H9 (cell line): ENCODE data around the gene IRF2. TPM values are rescaled to one million over a fixed set of nuclear protein-coding genes. Genes with fewer than 3 reads are reported as not detected.

ENCODE experiments used
- DNase-seq: peaks from one replicate; pipeline ENCODE4 v3.0.0-alpha.2; 2017
- H2AFZ ChIP-seq: one replicate; pipeline ENCODE4 v1.6.1; 2013; ENCODE audit warnings: mild to moderate bottlenecking, low read length, control low read depth, moderate library complexity
- H2AK5ac ChIP-seq: 2 replicates; pipeline ENCODE4 v1.6.1; 2013; ENCODE audit warnings: low read length, control low read depth, mixed read lengths; ENCODE audit not compliant: insufficient read length
- H2BK120ac ChIP-seq: one replicate; pipeline ENCODE4 v1.6.1; 2013; ENCODE audit warnings: low read depth, mild to moderate bottlenecking, low read length, control low read depth, inconsistent platforms; ENCODE audit not compliant: poor library complexity, severe bottlenecking
- H2BK12ac ChIP-seq: 2 replicates; pipeline ENCODE4 v1.6.1; 2013; ENCODE audit warnings: low read length, control low read depth, mixed read lengths, low read depth; ENCODE audit not compliant: insufficient read length
- H2BK15ac ChIP-seq: 2 replicates; pipeline ENCODE4 v1.6.1; 2013; ENCODE audit warnings: low read depth, low read length, control low read depth
- H2BK20ac ChIP-seq: one replicate; pipeline ENCODE4 v1.6.1; 2013; ENCODE audit warnings: low read depth, mild to moderate bottlenecking, low read length, control low read depth, inconsistent platforms; ENCODE audit not compliant: poor library complexity, severe bottlenecking
- H2BK5ac ChIP-seq: 2 replicates; pipeline ENCODE4 v1.6.1; 2013; ENCODE audit warnings: low read length, control low read depth, mixed read lengths; ENCODE audit not compliant: insufficient read length
- H3K14ac ChIP-seq: 2 replicates; pipeline ENCODE4 v1.6.1; 2013; ENCODE audit warnings: low read length, control low read depth; ENCODE audit not compliant: insufficient read depth
- H3K18ac ChIP-seq: 2 replicates; pipeline ENCODE4 v1.6.1; 2013; ENCODE audit warnings: low read depth, mild to moderate bottlenecking, mixed read lengths, low read length, control low read depth; ENCODE audit not compliant: insufficient read length
- H3K23ac ChIP-seq: 2 replicates; pipeline ENCODE4 v1.6.1; 2013; ENCODE audit warnings: low read length, control low read depth, mixed read lengths, low read depth; ENCODE audit not compliant: insufficient read length
- H3K23me2 ChIP-seq: 2 replicates; pipeline ENCODE4 v1.6.1; 2013; ENCODE audit warnings: low read depth, mild to moderate bottlenecking, mixed read lengths, low read length, control low read depth; ENCODE audit not compliant: insufficient read length, poor library complexity, severe bottlenecking
- H3K27ac ChIP-seq: 2 replicates; pipeline ENCODE4 v1.5.1; 2013; ENCODE audit warnings: low read length, control low read depth, mixed read lengths, low read depth; ENCODE audit not compliant: insufficient read length
- H3K27me3 ChIP-seq: 2 replicates; pipeline ENCODE4 v1.6.1; 2013; ENCODE audit warnings: low read length, control low read depth, inconsistent platforms; ENCODE audit not compliant: insufficient read depth
- H3K4ac ChIP-seq: 2 replicates; pipeline ENCODE4 v1.6.1; 2013; ENCODE audit warnings: low read depth, mild to moderate bottlenecking, control low read depth, inconsistent platforms, low read length, moderate library complexity
- H3K4me1 ChIP-seq: 2 replicates; pipeline ENCODE4 v1.6.1; 2013; ENCODE audit warnings: low read length, control low read depth, inconsistent platforms; ENCODE audit not compliant: insufficient read depth
- H3K4me2 ChIP-seq: 2 replicates; pipeline ENCODE4 v1.6.1; 2013; ENCODE audit warnings: low read length, control low read depth, mixed read lengths; ENCODE audit not compliant: insufficient read length, insufficient read depth
- H3K56ac ChIP-seq: 2 replicates; pipeline ENCODE4 v1.6.1; 2013; ENCODE audit warnings: low read depth, mild to moderate bottlenecking, mixed read lengths, low read length, control low read depth; ENCODE audit not compliant: insufficient read length
- H3K79me1 ChIP-seq: 2 replicates; pipeline ENCODE4 v1.6.1; 2013; ENCODE audit warnings: low read depth, mild to moderate bottlenecking, moderate library complexity, low read length, control low read depth, inconsistent platforms; ENCODE audit not compliant: insufficient read depth, poor library complexity, severe bottlenecking
- H3K79me2 ChIP-seq: 2 replicates; pipeline ENCODE4 v1.6.1; 2013; ENCODE audit warnings: low read length, control low read depth, inconsistent platforms; ENCODE audit not compliant: insufficient read depth
- H3K9ac ChIP-seq: 2 replicates; pipeline ENCODE4 v1.6.1; 2013; ENCODE audit warnings: low read length, control low read depth, mixed read lengths; ENCODE audit not compliant: insufficient read length; ENCODE audit errors: extremely low read depth
- H3K9me3 ChIP-seq: one replicate; pipeline ENCODE4 v1.6.1; 2013; ENCODE audit warnings: low read depth, low read length, inconsistent platforms; ENCODE audit not compliant: control insufficient read depth
- H3T11ph ChIP-seq: one replicate; pipeline ENCODE4 v1.6.1; 2013; ENCODE audit warnings: mild to moderate bottlenecking, low read length, control low read depth, inconsistent platforms
- H4K20me1 ChIP-seq: one replicate; pipeline ENCODE4 v1.6.1; 2013; ENCODE audit not compliant: control insufficient read depth, insufficient read length, insufficient read depth
- H4K5ac ChIP-seq: 2 replicates; pipeline ENCODE4 v1.6.1; 2013; ENCODE audit warnings: low read depth, mild to moderate bottlenecking, mixed read lengths, low read length, control low read depth; ENCODE audit not compliant: insufficient read length
- H4K8ac ChIP-seq: replicated peaks from 2 replicates; pipeline ENCODE4 v1.6.1; 2013; ENCODE audit warnings: low read length, control low read depth, mixed read lengths, low read depth; ENCODE audit not compliant: insufficient read length
- H4K91ac ChIP-seq: 2 replicates; pipeline ENCODE4 v1.6.1; 2013; ENCODE audit warnings: low read depth, mild to moderate bottlenecking, moderate library complexity, mixed read lengths, low read length, control low read depth; ENCODE audit not compliant: insufficient read length
- H3K27ac Mint-ChIP-seq, 3 experiments: 2 replicates in 2 of 3; 3 replicates in 1 of 3; pipeline ENCODE4 v1.8.0; 2020 to 2021; ENCODE audit warnings: mixed read lengths in 3 of 3, mild to moderate bottlenecking in 1 of 3, moderate library complexity in 1 of 3
- H3K27me3 Mint-ChIP-seq: 2 replicates; pipeline ENCODE4 v1.8.0; 2021; ENCODE audit warnings: low read depth, mild to moderate bottlenecking, moderate library complexity, mixed read lengths
- H3K36me3 Mint-ChIP-seq, 3 experiments: 2 replicates in 2 of 3; 3 replicates in 1 of 3; pipeline ENCODE4 v1.8.0; 2020 to 2021; ENCODE audit warnings: low read depth in 3 of 3, mixed read lengths in 3 of 3; ENCODE audit not compliant: insufficient read depth in 1 of 3
- H3K4me1 Mint-ChIP-seq, 2 experiments: 2 replicates each; pipeline ENCODE4 v1.8.0; 2020; ENCODE audit warnings: mixed read lengths in 2 of 2
- H3K4me3 Mint-ChIP-seq, 2 experiments: 2 replicates in 1 of 2; 3 replicates in 1 of 2; pipeline ENCODE4 v1.8.0; 2020 to 2021; ENCODE audit warnings: mild to moderate bottlenecking in 2 of 2, mixed read lengths in 2 of 2, moderate library complexity in 1 of 2
- H3K9me3 Mint-ChIP-seq, 2 experiments: 2 replicates in 1 of 2; 3 replicates in 1 of 2; pipeline ENCODE4 v1.8.0; 2020; ENCODE audit warnings: mild to moderate bottlenecking in 2 of 2, mixed read lengths in 2 of 2, moderate library complexity in 1 of 2
- WGBS: extraction: QIAGEN DNeasy Blood & Tissue Kit; methylation state at CpG from one replicate; pipeline ENCODE4 v1.1.7; 2013; ENCODE audit warnings: missing lambda C conversion rate, low lambda C conversion rate, mixed read lengths; ENCODE audit not compliant: insufficient read length; ENCODE audit errors: extremely low coverage; 5-methylcytosine and 5-hydroxymethylcytosine counted together
- total RNA-seq: library from RNA; stranded (reverse); gene quantifications from 2 replicates; pipeline ENCODE4 v1.2.1, GENCODE V29; 2021
- TF ChIP-seq, protein P1 (sequence below): fragments of 200-600 bp; sonication (generic); conservative IDR thresholded peaks from 3 replicates; pipeline ENCODE4 v1.8.0; 2021; ENCODE audit warnings: antibody characterized with exemption, mild to moderate bottlenecking

Gene IRF2
- total RNA-seq, 1 experiment from 2014 or later: 13.5 TPM

DNA sequence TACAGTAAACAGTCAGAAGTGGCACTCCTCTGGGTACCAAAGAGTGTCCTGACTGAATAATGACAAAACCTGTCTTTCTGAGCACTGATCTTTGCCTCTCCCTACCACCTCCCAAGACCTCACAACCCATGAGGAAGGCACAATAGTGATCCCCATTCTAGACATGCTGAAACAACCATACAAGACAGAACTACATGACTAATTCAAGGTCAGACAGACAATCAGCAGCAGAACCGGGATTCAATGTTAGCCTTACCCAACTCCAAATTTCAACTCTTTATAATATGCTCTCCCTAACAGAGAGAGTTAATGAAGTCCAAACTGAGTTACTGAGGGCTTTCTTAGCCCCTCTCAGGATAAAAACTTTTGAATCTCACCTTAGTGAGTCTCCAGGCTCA is 71.0 kb downstream of the IRF2 start:
- no peak for DNase-seq
- H3K14ac ChIP-seq: no peak overlapping the region
- peaks cover 51 to 57% of the 10 kb centered on the region in 2 experiments for H3K4me1 Mint-ChIP-seq
- no peaks in the 10 kb centered on the region for H3K23me2 ChIP-seq
- H3K27ac ChIP-seq: no peak overlapping the region
- no peak overlapping the region for H4K91ac ChIP-seq
- WGBS: no CpG with 5 or more reads among the region's 1 CpG
- no peak overlapping the region for H3K56ac ChIP-seq
- H3K9me3 Mint-ChIP-seq: no peaks in the 10 kb centered on the region; a peak in 1 of 5 replicates
- H3K36me3 Mint-ChIP-seq: peaks cover 14 to 33% (median 30%) of the 10 kb centered on the region in 3 experiments; a peak in 6 of 7 replicates
- no peak overlapping the region for H4K8ac ChIP-seq
- H2AFZ ChIP-seq: no peak overlapping the region
- H2BK120ac ChIP-seq: no peak overlapping the region
- H3K79me1 ChIP-seq: no peaks in the 10 kb centered on the region
- no peaks in the 10 kb centered on the region for H3K9me3 ChIP-seq
- peak overlapping the region; percentile 24 for H2BK12ac ChIP-seq
- H3K18ac ChIP-seq: no peak overlapping the region
- no peak overlapping the region for H3T11ph ChIP-seq
- no peak overlapping the region for H3K4me2 ChIP-seq
- no peaks in the 10 kb centered on the region for H3K27me3 ChIP-seq
- no peak overlapping the region for H3K4me3 Mint-ChIP-seq
- no peak overlapping the region for H3K9ac ChIP-seq
- no peak overlapping the region for H4K5ac ChIP-seq
- no peak overlapping the region for H3K4ac ChIP-seq
- no peak overlapping the region for H2BK20ac ChIP-seq
- H3K27ac Mint-ChIP-seq: peak overlapping the region in 2 of 3 experiments; percentile 0 to 50; a peak in 2 of 7 replicates
- H3K79me2 ChIP-seq: no peaks in the 10 kb centered on the region
- peaks cover 9% of the 10 kb centered on the region for H3K4me1 ChIP-seq
- no peak overlapping the region for H3K23ac ChIP-seq
- TF ChIP-seq, protein P1, sequence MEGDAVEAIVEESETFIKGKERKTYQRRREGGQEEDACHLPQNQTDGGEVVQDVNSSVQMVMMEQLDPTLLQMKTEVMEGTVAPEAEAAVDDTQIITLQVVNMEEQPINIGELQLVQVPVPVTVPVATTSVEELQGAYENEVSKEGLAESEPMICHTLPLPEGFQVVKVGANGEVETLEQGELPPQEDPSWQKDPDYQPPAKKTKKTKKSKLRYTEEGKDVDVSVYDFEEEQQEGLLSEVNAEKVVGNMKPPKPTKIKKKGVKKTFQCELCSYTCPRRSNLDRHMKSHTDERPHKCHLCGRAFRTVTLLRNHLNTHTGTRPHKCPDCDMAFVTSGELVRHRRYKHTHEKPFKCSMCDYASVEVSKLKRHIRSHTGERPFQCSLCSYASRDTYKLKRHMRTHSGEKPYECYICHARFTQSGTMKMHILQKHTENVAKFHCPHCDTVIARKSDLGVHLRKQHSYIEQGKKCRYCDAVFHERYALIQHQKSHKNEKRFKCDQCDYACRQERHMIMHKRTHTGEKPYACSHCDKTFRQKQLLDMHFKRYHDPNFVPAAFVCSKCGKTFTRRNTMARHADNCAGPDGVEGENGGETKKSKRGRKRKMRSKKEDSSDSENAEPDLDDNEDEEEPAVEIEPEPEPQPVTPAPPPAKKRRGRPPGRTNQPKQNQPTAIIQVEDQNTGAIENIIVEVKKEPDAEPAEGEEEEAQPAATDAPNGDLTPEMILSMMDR: no peak
- no peak overlapping the region for H2AK5ac ChIP-seq
- H4K20me1 ChIP-seq: no peaks in the 10 kb centered on the region
- peak overlapping the region; percentile 17; the same call in 1 of the 2 replicates for H2BK15ac ChIP-seq
- no peaks in the 10 kb centered on the region; the same call in 1 of the 2 replicates for H3K27me3 Mint-ChIP-seq
- H2BK5ac ChIP-seq: no peak overlapping the region
